ENCODE measurements around the gene KCND3.

Gene KCND3

GRCh38 chr1:111848852-111849545 is 140.5 kb downstream of the KCND3 start:
- no peak for DNase-seq (ENCODE audit: low read depth, low spot score)

DNA sequence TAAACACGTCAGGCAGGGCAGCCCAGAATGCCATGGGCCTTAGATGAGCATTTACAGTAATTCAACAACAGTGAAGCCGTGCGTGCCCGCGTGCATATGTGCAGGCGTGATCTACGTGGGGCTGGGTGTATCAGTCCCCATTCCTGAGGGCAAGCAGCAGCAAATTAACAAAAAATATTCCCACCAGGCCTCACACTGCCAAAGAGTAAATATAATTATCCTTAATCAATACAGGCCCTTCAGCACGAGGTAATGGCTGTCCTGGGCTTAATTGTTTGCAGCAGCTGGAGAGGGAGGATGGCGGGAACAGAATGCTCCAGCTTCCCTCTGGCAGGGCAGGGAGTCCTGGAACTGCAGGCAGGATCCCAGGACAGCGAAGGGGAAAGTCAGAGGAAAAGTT is 142.0 kb downstream of the KCND3 start:
- DNase-seq (ENCODE audit: low read depth, low spot score) = no peak

- DNase-seq (ENCODE audit: low read depth, low spot score) = no peak
These were observed 142.6 kb downstream of the KCND3 start for GRCh38 chr1:111846842-111847241.

DNA sequence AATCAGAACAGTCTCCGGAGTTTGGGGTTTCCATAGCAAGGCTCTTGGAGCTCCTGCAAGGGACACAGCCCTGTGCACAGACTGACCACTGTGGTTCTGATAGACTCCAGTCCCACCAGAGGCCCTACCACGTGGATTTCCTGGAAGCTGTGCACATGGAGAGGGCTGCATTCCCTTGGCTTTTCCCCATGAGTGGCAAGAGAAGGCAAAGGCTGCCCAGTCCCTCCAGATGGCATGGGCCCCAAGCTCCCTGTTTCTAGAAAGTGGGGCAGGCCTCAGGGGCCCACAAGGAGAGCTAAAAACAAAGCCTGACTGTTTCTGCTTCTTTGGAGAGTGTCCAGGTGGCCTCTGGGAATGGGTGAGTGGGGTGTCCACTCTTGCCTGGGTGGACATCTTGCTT is 146.3 kb downstream of the KCND3 start:
- DNase-seq (ENCODE audit: low read depth, low spot score) = no peak

- no peak for DNase-seq (ENCODE audit: low read depth, low spot score)
These were observed 147.1 kb downstream of the KCND3 start for GRCh38 chr1:111842411-111842810.

DNA sequence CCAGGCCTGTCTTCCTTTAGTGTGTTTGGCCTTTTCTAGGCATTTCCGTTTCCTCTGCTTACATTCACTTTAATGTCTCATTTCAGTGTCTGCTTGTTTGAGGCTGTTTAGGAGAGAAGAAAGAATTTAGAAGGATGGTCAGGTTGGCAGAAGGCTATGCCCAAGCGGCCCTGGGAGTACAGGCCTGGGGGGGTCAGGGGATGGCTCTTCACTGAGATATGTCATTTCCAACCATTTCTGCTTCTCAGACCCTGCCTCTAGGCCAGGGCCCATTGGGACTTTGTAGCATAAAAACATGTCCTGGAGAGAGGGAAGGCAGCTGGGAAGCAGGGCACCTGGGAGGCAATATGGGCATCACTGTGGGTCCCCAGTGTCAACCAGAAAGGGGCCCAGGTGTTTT is 147.7 kb downstream of the KCND3 start:
- DNase-seq (ENCODE audit: low read depth, low spot score) = no peak

DNA sequence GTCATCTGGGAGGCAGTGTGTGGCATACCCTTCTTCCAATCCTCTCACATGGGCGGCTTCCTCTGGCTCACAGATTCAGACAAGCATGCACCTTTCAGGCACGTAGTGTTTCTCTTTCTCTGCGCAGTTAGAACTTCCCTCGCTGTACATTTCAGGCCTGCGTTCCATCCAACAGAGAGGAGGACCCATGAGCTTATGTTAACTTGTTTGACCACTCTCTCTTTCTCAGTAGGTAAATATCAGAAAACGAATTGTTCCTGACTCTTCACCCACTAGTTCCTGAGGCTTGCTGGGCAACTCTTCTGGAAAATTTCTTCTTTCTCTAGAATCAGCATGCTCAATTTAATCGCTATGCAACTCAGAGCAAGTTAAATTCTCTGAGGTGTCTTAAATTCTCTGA is 148.3 kb downstream of the KCND3 start:
- no peak for DNase-seq (ENCODE audit: low read depth, low spot score)

- DNase-seq (ENCODE audit: low read depth, low spot score) = no peak
These were observed 152.1 kb downstream of the KCND3 start for GRCh38 chr1:111837393-111837792.

- no peak for DNase-seq (ENCODE audit: low read depth, low spot score)
These were observed 153.4 kb downstream of the KCND3 start for GRCh38 chr1:111836111-111836510.

DNA sequence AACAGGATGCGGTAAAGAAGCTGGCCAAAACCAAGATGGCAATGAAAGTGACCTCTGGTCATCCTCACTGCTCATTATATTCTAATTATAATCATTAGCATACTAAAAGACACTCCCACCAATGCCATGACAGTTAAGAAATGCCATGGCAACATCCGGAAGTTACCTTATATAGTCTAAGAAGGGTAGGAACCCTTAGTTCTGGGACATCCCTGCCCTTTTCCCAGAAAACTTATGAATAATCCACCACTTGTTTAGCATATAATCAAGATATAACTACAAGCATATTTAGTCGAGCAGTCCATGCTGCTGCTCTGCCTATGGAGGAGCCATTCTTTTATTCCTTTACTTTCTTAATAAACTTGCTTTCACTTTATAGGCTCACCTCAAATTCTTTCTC is 154.0 kb downstream of the KCND3 start:
- no peak for DNase-seq (ENCODE audit: low read depth, low spot score)

- DNase-seq (ENCODE audit: low read depth, low spot score) = no peak
These were observed 154.5 kb downstream of the KCND3 start for GRCh38 chr1:111834956-111835355.

DNA sequence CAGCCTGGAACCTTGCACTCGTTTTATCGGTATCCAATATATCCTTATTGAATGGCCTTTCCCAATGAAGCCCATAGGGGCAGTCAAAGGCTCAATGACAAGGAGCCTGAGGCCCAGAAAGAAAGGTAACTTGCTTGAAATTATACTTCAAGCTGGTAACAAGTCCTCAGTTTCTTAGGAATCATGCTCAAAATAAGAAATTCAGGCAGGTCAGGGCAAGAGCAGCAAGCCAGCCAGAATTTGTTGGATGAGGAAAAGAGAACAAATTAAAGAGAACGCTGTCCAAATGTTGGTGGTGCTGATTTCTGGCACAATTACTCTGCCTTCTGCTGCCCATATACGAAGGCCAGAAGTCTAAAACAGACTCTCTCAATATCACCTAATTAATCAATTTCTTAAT is 156.1 kb downstream of the KCND3 start:
- no peak for DNase-seq (ENCODE audit: low read depth, low spot score)

GRCh38 chr1:111832521-111833155 is 156.8 kb downstream of the KCND3 start:
- DNase-seq (ENCODE audit: low read depth, low spot score) = no peak

GRCh38 chr1:111831153-111831552 is 158.3 kb downstream of the KCND3 start:
- no peak for DNase-seq (ENCODE audit: low read depth, low spot score)

DNA sequence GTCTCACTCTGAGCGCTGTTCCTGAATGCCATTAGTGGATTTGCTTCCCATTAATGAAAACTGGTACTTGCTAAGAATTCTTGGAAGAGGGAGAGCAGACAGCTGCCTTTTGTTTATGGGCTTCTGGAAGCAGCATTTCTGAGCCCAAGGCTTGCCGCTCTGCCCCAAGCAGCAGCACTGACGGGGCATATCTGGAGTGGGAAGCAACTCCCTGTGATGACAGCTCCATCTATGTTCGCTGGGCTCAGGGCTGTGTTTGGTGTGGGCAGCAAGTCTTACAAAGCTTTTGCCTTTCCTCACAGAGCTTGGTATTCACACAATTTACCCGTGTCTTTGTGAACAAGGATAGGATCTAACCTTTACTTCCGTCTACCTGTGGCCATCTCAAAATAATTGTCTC is 161.5 kb downstream of the KCND3 start:
- no peak for DNase-seq (ENCODE audit: low read depth, low spot score)

- no peak for DNase-seq (ENCODE audit: low read depth, low spot score)
These were observed 163.2 kb downstream of the KCND3 start for GRCh38 chr1:111826278-111826677.

DNA sequence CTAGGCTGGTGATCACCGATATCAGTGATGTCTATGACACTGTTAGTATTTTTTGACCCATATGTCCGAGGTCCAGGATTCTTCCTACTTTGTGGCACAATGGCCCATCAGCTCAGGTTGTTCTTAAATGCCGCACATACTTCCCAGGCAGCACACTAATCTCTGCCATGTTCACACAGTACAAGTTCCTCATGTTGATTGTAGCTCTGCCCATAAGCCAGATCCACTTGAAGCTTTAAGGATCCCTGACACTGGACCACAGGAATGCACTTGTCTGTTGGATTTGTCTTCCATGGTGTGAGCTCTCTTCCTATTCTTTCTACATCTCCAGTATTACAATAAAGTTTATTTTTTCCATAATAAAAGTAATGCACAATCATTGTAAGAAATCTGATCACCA is 164.3 kb downstream of the KCND3 start:
- no peak for DNase-seq (ENCODE audit: low read depth, low spot score)

DNA sequence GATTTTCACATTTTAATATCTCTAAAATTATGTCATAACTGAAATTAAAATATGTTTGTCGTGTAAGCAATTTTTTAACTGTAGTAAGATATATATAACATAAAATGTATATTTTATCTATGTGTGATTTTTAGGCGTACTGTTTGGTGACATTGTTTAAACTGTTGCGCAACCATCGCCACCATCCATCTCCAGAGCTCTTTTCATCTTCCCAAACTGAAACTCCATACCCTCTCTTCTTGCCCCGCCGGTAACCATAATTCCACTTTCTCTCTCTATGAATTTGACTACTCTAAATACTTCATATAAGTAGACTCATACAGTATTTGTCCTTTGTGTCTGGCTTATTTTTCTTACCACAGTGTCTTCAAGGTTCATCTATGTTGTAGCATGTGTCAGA is 167.3 kb downstream of the KCND3 start:
- DNase-seq (ENCODE audit: low read depth, low spot score) = no peak

GRCh38 chr1:111821121-111821745 is 168.2 kb downstream of the KCND3 start:
- DNase-seq (ENCODE audit: low read depth, low spot score) = no peak

- DNase-seq (ENCODE audit: low read depth, low spot score) = no peak
These were observed 169.8 kb downstream of the KCND3 start for GRCh38 chr1:111819566-111820263.

- DNase-seq (ENCODE audit: low read depth, low spot score) = no peak
These were observed 170.9 kb downstream of the KCND3 start for GRCh38 chr1:111818546-111818945.

GRCh38 chr1:111818081-111818480 is 171.4 kb downstream of the KCND3 start:
- DNase-seq (ENCODE audit: low read depth, low spot score) = no peak

DNA sequence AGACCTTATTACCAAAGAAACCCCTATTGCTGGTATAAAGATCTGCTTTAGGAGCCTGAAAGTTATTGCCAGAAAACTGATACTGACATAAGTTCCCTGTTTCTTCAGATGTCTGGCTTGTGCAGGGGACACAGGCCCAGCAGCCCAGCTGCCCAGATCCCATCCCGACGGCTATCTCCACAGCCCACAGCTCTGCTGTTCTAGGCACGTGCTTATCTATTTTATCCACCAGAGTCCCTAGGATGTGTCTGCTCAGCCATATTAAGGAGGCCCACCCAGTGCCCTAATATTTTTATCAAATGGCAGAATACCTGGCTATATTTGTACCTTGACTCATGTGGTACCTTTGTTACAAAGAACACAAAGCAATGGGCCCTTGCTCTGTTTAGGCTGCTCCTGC is 174.8 kb downstream of the KCND3 start:
- DNase-seq (ENCODE audit: low read depth, low spot score) = no peak

Data from smooth muscle cell of the brain vasculature (primary cell).